Smooth muscle cell (in vitro differentiated cells): ENCODE data around the gene DOCK11. TPM values are rescaled to one million over a fixed set of nuclear protein-coding genes. Genes with fewer than 3 reads are reported as not detected.
"Not testable (repeated sequence)": the region's sequence is repeated elsewhere in the genome, so short reads cannot be mapped to it uniquely, and the experiment has no call there.

ENCODE experiments used
- DNase-seq: peaks from one replicate; lab custom pipeline; 2025; ENCODE audit not compliant: unreplicated experiment; lab: John Stamatoyannopoulos, UW
- H2AFZ ChIP-seq: fragments of 200-600 bp; sonication (generic); 2 replicates; pipeline ENCODE4 v1.6.0; 2016; ENCODE audit warnings: antibody characterized with exemption, low read depth, mild to moderate bottlenecking
- H3F3A ChIP-seq: fragments of 200-600 bp; sonication (generic); 2 replicates; pipeline ENCODE4 v1.6.0; 2017; ENCODE audit warnings: antibody characterized with exemption, low read depth
- H3K27ac ChIP-seq: fragments of 200-600 bp; sonication (generic); 2 replicates; pipeline ENCODE4 v1.5.1; 2016; ENCODE audit warnings: low read depth, mild to moderate bottlenecking
- H3K27me3 ChIP-seq: fragments of 200-600 bp; sonication (generic); 2 replicates; pipeline ENCODE4 v1.6.1; 2016; ENCODE audit warnings: low read depth, mild to moderate bottlenecking
- H3K36me3 ChIP-seq: fragments of 200-600 bp; sonication (generic); 2 replicates; pipeline ENCODE4 v1.5.1; 2016; ENCODE audit warnings: low read depth
- H3K4me1 ChIP-seq: fragments of 200-600 bp; sonication (generic); 2 replicates; pipeline ENCODE4 v1.5.1; 2016; ENCODE audit warnings: low read depth
- H3K4me2 ChIP-seq: fragments of 200-600 bp; sonication (generic); 2 replicates; pipeline ENCODE4 v1.6.0; 2016; ENCODE audit warnings: mild to moderate bottlenecking
- H3K4me3 ChIP-seq: fragments of 200-600 bp; sonication (generic); 2 replicates; pipeline ENCODE4 v1.5.1; 2016; ENCODE audit warnings: mild to moderate bottlenecking
- H3K79me2 ChIP-seq: fragments of 200-600 bp; sonication (generic); 2 replicates; pipeline ENCODE4 v1.6.0; 2016; ENCODE audit warnings: low read depth, mild to moderate bottlenecking
- H3K9ac ChIP-seq: fragments of 200-600 bp; sonication (generic); 2 replicates; pipeline ENCODE4 v1.6.0; 2016; ENCODE audit warnings: low read depth
- H3K9me3 ChIP-seq: fragments of 200-600 bp; sonication (generic); replicated peaks from 2 replicates; pipeline ENCODE4 v1.5.1; 2016; ENCODE audit warnings: low read depth
- H4K20me1 ChIP-seq: fragments of 200-600 bp; sonication (generic); 2 replicates; pipeline ENCODE4 v1.6.0; 2016; ENCODE audit warnings: low read depth
- WGBS: methylation state at CpG from one replicate; pipeline ENCODE4 v1.1.7; 2016; ENCODE audit warnings: low lambda C conversion rate; 5-methylcytosine and 5-hydroxymethylcytosine counted together
- polyA plus RNA-seq: library from polyadenylated mRNA; unstranded; fragments of >200 nt; fragmentation: Nextera tagmentation; extraction: Ambion mirVana; gene quantifications from 2 replicates; pipeline ENCODE4 v1.2.1, GENCODE V29; 2016
- total RNA-seq: library from RNA; depleted of rRNA; stranded (reverse); fragments of >200 nt; gene quantifications from 2 replicates; pipeline ENCODE4 v1.2.3, GENCODE V29; 2014
- TF ChIP-seq, protein P1 (sequence below): fragments of 200-600 bp; sonication (generic); IDR thresholded peaks from 2 replicates; pipeline ENCODE4 v1.5.1; 2017; ENCODE audit warnings: borderline replicate concordance, mild to moderate bottlenecking, antibody characterized with exemption; ENCODE audit not compliant: insufficient read depth, poor library complexity, severe bottlenecking

Gene DOCK11
- total and polyA plus RNA-seq, 2 experiments from 2014 or later, result 2.3 to 2.6 TPM

DNA sequence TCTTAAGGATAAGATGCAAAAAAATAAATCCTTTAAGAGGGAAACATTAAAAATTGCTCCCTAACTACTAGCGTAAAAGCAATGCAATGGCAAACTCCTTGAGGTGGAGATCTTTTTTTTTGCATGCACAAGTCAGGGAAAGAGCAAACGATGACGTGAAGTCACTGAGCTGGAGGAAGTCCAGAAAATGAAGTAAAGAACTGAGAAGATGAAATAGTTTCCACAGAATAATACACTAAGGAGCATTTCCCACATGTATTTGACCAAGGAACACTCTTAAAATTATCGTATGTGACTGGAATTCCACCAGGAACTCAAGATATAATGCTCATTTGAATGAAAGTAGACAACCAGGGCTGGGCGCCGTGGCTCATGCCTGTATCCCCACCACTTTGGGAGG is 21.0 kb upstream of the DOCK11 start:
- no peaks in the 10 kb centered on the region for H4K20me1 ChIP-seq
- H2AFZ ChIP-seq, result no peak overlapping the region
- H3K4me1 ChIP-seq, result no peaks in the 10 kb centered on the region
- H3K79me2 ChIP-seq, result no peaks in the 10 kb centered on the region
- H3K27ac ChIP-seq, result no peak overlapping the region
- H3K4me3 ChIP-seq, result no peak overlapping the region
- DNase-seq, result no peak
- TF ChIP-seq, protein P1, sequence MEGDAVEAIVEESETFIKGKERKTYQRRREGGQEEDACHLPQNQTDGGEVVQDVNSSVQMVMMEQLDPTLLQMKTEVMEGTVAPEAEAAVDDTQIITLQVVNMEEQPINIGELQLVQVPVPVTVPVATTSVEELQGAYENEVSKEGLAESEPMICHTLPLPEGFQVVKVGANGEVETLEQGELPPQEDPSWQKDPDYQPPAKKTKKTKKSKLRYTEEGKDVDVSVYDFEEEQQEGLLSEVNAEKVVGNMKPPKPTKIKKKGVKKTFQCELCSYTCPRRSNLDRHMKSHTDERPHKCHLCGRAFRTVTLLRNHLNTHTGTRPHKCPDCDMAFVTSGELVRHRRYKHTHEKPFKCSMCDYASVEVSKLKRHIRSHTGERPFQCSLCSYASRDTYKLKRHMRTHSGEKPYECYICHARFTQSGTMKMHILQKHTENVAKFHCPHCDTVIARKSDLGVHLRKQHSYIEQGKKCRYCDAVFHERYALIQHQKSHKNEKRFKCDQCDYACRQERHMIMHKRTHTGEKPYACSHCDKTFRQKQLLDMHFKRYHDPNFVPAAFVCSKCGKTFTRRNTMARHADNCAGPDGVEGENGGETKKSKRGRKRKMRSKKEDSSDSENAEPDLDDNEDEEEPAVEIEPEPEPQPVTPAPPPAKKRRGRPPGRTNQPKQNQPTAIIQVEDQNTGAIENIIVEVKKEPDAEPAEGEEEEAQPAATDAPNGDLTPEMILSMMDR, result no peak
- no peaks in the 10 kb centered on the region for H3K27me3 ChIP-seq
- 86% methylated on average over 6 of the region's 6 CpGs for WGBS
- no peaks in the 10 kb centered on the region for H3K36me3 ChIP-seq
- no peaks in the 10 kb centered on the region for H3F3A ChIP-seq
- no peak overlapping the region for H3K9ac ChIP-seq
- no peak overlapping the region for H3K4me2 ChIP-seq
- no peaks in the 10 kb centered on the region for H3K9me3 ChIP-seq

- TF ChIP-seq, protein P1, result no peak
- Histone ChIP-seq H3K9ac (no peak overlapping the region), H3K4me1 (no peaks in the 10 kb centered on the region), H3F3A (no peaks in the 10 kb centered on the region), H3K27ac (no peak overlapping the region), H3K27me3 (no peaks in the 10 kb centered on the region), H4K20me1 (no peaks in the 10 kb centered on the region), H3K9me3 (no peaks in the 10 kb centered on the region), H2AFZ (no peak overlapping the region), H3K4me2 (no peak overlapping the region), H3K36me3 (no peaks in the 10 kb centered on the region), H3K4me3 (no peak overlapping the region), H3K79me2 (no peaks in the 10 kb centered on the region)
- WGBS, result 79% methylated on average over 4 of the region's 4 CpGs
- DNase-seq, result no peak
Observed at GRCh38 chrX:118475903-118476302, 19.7 kb upstream of the DOCK11 start.

GRCh38 chrX:118480172-118480571 is 15.4 kb upstream of the DOCK11 start:
- Histone ChIP-seq H3K4me2 (no peak overlapping the region), H3K36me3 (no peaks in the 10 kb centered on the region), H3K9ac (no peak overlapping the region), H2AFZ (no peak overlapping the region), H3K9me3 (no peaks in the 10 kb centered on the region), H3K4me3 (no peak overlapping the region), H3K79me2 (no peaks in the 10 kb centered on the region), H3K27me3 (no peaks in the 10 kb centered on the region), H3K27ac (no peak overlapping the region), H4K20me1 (no peaks in the 10 kb centered on the region), H3F3A (no peaks in the 10 kb centered on the region), H3K4me1 (no peaks in the 10 kb centered on the region)
- TF ChIP-seq, protein P1, result no peak
- 85% methylated on average over 1 of the region's 1 CpG for WGBS
- DNase-seq, result no peak

- not testable (repeated sequence) for H3K79me2 ChIP-seq, H3K27ac ChIP-seq, H3K27me3 ChIP-seq, H3K4me3 ChIP-seq, H3K4me2 ChIP-seq, H3F3A ChIP-seq, H3K9me3 ChIP-seq, DNase-seq, H4K20me1 ChIP-seq, H3K9ac ChIP-seq, H2AFZ ChIP-seq, H3K36me3 ChIP-seq, H3K4me1 ChIP-seq
- 75% methylated on average over 4 of the region's 4 CpGs for WGBS
Observed at GRCh38 chrX:118482384-118482783, 13.2 kb upstream of the DOCK11 start.
